ENCODE data around the gene SLC37A4. TPM values are rescaled to one million over a fixed set of nuclear protein-coding genes. Genes with fewer than 3 reads are reported as not detected.

The SLC37A4 gene
- total RNA-seq, 1 donor from 2014 or later: 16.9 TPM

DNA sequence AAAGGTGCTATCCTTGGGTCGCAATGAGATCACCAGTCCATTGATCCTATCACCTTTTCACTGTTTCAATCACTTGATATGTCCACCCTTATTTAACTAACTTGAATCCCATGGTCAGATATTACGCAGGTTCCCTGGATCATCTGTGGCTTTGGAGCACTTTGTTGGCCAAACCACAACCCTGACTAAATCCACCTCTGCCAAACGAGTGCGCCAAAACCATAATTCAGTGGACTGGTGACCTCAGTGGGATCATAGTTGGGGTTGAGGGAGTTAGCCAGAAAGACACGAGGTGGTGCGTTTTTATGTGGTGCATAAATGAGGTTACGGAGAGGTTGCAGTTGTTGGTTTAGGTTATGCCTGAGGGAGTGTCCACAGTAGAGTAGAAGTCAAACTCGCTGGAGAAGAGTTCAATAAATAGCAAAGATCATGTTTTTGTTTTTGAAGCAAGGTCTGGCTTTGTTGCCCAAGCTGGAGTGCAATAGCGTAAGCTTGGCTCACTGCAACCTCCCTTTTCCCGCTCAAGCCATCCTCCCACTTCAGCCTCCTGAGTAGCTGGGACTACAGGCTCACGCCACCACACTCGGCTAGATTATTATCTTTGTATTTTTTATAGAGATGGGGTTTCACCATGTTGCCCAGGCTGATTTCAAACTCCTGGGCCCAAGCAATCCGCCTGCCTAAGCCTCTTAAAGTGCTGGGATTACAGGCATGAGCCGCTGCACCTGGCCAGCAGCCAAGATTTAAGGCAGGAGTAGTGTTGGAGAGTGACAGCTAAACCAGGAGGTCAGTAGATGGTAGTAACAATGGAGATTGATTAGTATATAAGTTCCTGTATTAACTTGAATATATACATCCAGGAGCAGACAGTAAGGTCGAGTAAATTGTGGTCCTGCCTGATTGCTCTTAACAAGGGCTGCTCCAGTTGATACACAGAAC is 54.6 kb downstream of the SLC37A4 start:
- DNase-seq (ENCODE audit: low spot score): no peak

Other genes starting within 250 kb of the SLC37A4 start
- 174 TPM for gene DDX6, start 239.7 kb downstream of the SLC37A4 start, total RNA-seq
- not detected for gene CXCR5, start 147.0 kb downstream of the SLC37A4 start, total RNA-seq
- gene BCL9L, start 105.0 kb downstream of the SLC37A4 start, total RNA-seq: 87.8 TPM
- 240 TPM for gene UPK2, start 74.6 kb downstream of the SLC37A4 start, total RNA-seq
- gene FOXR1, start 59.1 kb downstream of the SLC37A4 start, total RNA-seq: not detected
- 51.6 TPM for gene CENATAC, start 32.7 kb downstream of the SLC37A4 start, total RNA-seq
- gene RPS25, start 12.5 kb downstream of the SLC37A4 start, total RNA-seq: 1,353 TPM
- 72.4 TPM for gene TRAPPC4, start 12.1 kb downstream of the SLC37A4 start, total RNA-seq
- gene HYOU1, start 26.3 kb upstream of the SLC37A4 start, total RNA-seq: 162 TPM
- gene VPS11, start 36.9 kb upstream of the SLC37A4 start, total RNA-seq: 38.6 TPM
- 26.4 TPM for gene HMBS, start 54.0 kb upstream of the SLC37A4 start, total RNA-seq
- 45.4 TPM for gene DPAGT1, start 71.0 kb upstream of the SLC37A4 start, total RNA-seq
- 10.1 TPM for gene C2CD2L, start 76.5 kb upstream of the SLC37A4 start, total RNA-seq
- gene HINFP, start 90.7 kb upstream of the SLC37A4 start, total RNA-seq: 28.8 TPM
- 0.42 TPM for gene ABCG4, start 118.2 kb upstream of the SLC37A4 start, total RNA-seq
- 31.5 TPM for gene NLRX1, start 137.8 kb upstream of the SLC37A4 start, total RNA-seq
- 1.7 TPM for gene NHERF4, start 154.6 kb upstream of the SLC37A4 start, total RNA-seq
- gene CBL, start 175.5 kb upstream of the SLC37A4 start, total RNA-seq: 17.9 TPM

All from ureter (tissue), 1 donor.